Adipocyte (in vitro differentiated cells): ENCODE measurements around the gene KRTAP13-3.

Experiments used
- DNase-seq: peaks from one replicate; pipeline ENCODE4 v3.0.0-alpha.2; 2015; ENCODE audit warnings: low read depth
- H3K27me3 ChIP-seq: replicated peaks from 2 replicates; pipeline ENCODE4 v1.7.0; 2013; ENCODE audit warnings: mild to moderate bottlenecking, low read length, moderate library complexity; ENCODE audit not compliant: control insufficient read depth, insufficient read depth
- H3K36me3 ChIP-seq: 2 replicates; pipeline ENCODE4 v1.7.0; 2013; ENCODE audit warnings: low read length, mild to moderate bottlenecking, moderate library complexity; ENCODE audit not compliant: control insufficient read depth, insufficient read depth, severe bottlenecking
- H3K4me1 ChIP-seq: 2 replicates; pipeline ENCODE4 v1.7.0; 2013; ENCODE audit warnings: mild to moderate bottlenecking, low read length, moderate library complexity; ENCODE audit not compliant: control insufficient read depth, insufficient read depth
- H3K4me3 ChIP-seq: 2 replicates; pipeline ENCODE4 v1.7.0; 2013; ENCODE audit warnings: mild to moderate bottlenecking, low read length, moderate library complexity
- H3K9ac ChIP-seq: 2 replicates; pipeline ENCODE4 v1.7.0; 2013; ENCODE audit warnings: mild to moderate bottlenecking, low read length, moderate library complexity
- H3K9me3 ChIP-seq: 2 replicates; pipeline ENCODE4 v1.7.0; 2013; ENCODE audit warnings: mild to moderate bottlenecking, low read length, moderate library complexity; ENCODE audit not compliant: control insufficient read depth

Gene KRTAP13-3, protein sequence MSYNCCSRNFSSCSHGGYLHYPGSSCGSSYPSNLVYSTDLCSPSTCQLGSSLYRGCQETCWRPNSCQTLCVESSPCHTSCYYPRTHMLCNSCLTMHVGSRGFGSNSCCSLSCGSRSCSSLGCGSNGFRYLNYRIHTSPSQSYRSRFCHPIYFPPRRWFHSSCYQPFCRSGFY

DNA sequence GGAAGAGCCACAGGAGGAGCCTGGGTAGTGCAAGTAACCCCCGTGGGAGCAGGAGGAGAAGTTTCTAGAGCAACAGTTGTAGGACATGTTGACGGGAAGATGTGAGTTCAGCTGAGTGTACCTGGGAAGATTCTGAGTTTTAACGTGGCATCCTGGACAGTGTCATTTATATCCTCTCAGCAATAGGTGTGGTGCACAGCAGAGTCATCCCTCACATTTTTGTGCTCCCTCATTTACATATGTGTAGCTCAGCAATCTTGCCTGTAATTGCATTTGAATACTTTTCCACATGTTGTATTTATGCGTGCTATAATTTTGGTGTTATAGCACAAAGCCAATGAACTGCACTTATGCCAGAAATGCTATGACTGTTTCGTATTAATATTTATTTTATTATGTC is at the start of gene KRTAP13-3:
Gene KRTAP13-3, minus strand, starts transcription at position 101 of the 400 bp plus-strand sequence. Its CDS starts 14 bp downstream, at position 87.
- Histone ChIP-seq H3K9ac (no peak within 1 kb of the TSS), H3K36me3 (no peaks in the 10 kb centered on the region), H3K27me3 (no peaks in the 10 kb centered on the region), H3K9me3 (no peaks in the 10 kb centered on the region), H3K4me3 (no peak within 1 kb of the TSS), H3K4me1 (no peaks in the 10 kb centered on the region)
- no peak for DNase-seq

DNA sequence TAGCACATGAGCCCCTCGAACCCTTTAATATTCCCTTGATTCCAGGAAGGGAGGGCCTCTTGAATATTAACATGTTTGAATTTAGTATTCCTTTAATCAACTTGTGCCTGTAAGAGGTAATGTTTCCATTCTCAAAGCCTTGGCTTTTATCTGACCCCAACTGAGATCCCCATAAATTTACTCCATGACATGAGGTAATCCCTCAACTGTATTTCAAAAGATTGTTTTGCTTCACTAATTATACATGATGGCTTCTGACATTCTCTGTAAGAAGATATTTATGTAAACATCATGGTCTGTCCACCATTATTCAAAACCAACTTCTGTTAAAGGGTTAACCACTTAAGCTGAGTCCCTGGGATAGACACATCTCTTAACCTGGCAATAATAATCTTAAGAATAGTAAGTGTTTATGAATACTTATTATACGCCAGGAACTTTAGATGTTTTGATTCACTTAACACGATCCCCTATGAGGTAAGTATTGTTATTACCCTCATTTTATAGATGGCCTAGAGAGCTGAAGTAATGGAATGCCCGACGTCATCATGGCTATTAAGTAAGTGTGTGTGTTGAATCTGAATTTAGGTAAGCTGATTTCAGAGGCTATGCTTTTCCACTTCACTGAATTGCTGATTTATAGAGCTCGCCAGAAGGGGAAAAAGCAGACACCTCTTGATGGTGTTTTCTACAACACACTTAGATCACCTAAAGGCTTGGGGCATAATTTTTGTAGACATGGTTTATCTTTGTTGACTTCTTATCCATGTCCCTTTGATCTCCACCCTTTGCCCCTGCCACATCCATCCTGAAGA is 43.4 kb upstream of the KRTAP13-3 start:
- Histone ChIP-seq H3K4me3 (no peak overlapping the region), H3K9ac (no peak overlapping the region), H3K9me3 (no peaks in the 10 kb centered on the region), H3K27me3 (peaks cover 3% of the 10 kb centered on the region), H3K4me1 (no peaks in the 10 kb centered on the region), H3K36me3 (no peaks in the 10 kb centered on the region)
- DNase-seq = no peak

DNA sequence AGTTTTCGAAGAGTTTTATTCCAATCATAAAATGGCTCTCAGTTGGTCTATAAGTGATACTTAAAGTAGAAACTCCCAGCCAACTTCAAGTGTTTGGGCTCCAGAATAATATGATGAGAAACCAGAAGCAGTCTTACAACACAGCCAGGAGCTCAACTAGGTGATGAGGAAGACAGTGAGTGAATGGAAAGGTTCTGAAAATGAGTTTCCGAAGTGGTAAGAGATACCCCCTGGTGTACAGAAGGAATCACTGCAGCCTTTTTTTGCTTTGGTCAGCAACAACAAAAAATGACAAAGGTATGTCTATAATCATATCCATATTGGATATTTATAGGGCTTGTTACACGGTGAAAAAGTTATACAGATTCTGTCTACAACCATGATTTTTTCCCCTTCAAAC is 38.0 kb upstream of the KRTAP13-3 start:
- Histone ChIP-seq H3K9me3 (no peaks in the 10 kb centered on the region), H3K27me3 (no peaks in the 10 kb centered on the region), H3K9ac (no peak overlapping the region), H3K36me3 (no peaks in the 10 kb centered on the region), H3K4me3 (no peak overlapping the region), H3K4me1 (no peaks in the 10 kb centered on the region)
- DNase-seq = peak; percentile 5

DNA sequence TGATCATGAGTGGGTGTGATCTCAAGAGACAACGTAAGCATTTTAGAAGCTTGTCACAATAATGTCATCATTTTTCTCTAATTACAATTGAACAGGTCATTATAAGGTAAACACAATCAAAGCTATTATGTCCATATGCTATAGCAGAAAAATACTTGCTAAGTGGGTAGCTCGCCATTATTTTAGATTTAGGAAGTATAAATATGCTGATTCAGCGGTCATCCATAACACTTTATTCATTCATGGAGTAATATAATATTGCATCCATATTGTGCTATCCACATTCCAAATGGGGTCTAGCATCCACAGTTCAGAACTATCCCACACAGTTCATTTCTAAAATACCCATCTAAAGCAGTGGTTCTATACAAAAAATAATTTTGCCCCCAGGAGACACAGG is 22.8 kb upstream of the KRTAP13-3 start:
- no peaks in the 10 kb centered on the region for H3K36me3 ChIP-seq
- no peak for DNase-seq
- H3K27me3 ChIP-seq = no peaks in the 10 kb centered on the region
- no peaks in the 10 kb centered on the region for H3K4me1 ChIP-seq
- no peak overlapping the region for H3K9ac ChIP-seq
- no peaks in the 10 kb centered on the region for H3K9me3 ChIP-seq
- no peak overlapping the region for H3K4me3 ChIP-seq

DNA sequence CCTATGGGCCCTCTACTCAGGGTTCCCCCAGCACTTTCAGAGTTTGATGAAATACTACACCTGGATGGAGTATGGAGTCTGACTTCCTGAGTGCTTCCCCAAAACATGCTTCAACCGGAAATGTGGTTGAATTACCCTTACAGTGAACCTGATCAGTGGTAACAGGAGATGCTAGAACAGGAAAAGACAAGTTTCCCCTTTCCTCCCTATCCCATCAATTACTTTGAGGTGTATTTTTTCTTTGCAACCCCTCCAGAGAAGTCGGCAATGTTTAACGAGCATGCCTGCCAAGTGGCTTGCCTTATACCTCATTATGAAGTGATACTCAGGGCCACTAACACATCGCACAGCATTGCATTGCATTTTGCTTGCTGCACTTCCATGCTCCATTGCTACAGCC is 21.3 kb upstream of the KRTAP13-3 start:
- no peak for DNase-seq
- Histone ChIP-seq H3K4me3 (no peak overlapping the region), H3K36me3 (no peaks in the 10 kb centered on the region), H3K4me1 (no peaks in the 10 kb centered on the region), H3K9ac (no peak overlapping the region), H3K27me3 (no peaks in the 10 kb centered on the region), H3K9me3 (no peaks in the 10 kb centered on the region)

DNA sequence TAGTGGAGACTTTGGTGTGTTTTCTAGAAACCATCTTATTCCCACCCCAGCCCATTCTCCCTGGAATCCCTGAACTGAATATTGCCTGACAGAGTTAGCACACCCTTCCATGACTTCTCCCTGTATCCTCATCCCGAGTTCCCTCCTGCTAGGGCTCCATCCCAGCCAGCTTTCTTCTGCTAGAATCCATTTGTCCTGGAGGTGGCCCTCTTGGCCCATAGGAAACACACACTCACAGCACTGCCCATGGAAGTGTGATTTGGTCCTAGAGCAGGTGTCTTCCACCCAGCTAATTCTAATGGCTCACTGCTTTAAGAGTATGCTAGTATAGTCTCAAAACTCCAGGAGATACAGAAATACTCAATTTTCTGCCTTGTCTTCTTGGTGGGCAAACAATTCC is 18.5 kb upstream of the KRTAP13-3 start:
- no peaks in the 10 kb centered on the region for H3K27me3 ChIP-seq
- H3K4me3 ChIP-seq = no peak overlapping the region
- H3K9ac ChIP-seq = no peak overlapping the region
- DNase-seq = no peak
- H3K36me3 ChIP-seq = no peaks in the 10 kb centered on the region
- no peaks in the 10 kb centered on the region for H3K9me3 ChIP-seq
- H3K4me1 ChIP-seq = no peaks in the 10 kb centered on the region

DNA sequence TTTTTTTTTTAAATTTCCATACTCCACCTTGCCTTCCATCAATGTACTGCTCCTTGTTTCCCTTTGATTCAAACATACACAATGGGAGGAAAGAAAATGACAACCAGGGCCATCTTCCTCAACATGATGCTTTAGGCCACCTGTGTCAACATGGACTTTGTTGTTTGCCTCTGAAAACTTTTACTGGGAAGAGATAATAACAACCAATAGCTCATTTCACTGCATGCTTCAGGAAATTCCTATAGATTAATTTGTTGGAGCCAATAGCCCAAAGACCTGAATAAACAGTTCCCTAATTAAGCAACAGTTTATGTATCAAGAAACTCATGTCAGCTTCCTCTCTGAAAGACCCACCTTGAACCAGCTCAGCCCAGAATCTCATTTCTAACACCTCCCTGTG is 17.5 kb upstream of the KRTAP13-3 start:
- H3K27me3 ChIP-seq = no peaks in the 10 kb centered on the region
- H3K9me3 ChIP-seq = no peaks in the 10 kb centered on the region
- DNase-seq = no peak
- H3K36me3 ChIP-seq = no peaks in the 10 kb centered on the region
- no peak overlapping the region for H3K9ac ChIP-seq
- H3K4me1 ChIP-seq = no peaks in the 10 kb centered on the region
- no peak overlapping the region for H3K4me3 ChIP-seq

DNA sequence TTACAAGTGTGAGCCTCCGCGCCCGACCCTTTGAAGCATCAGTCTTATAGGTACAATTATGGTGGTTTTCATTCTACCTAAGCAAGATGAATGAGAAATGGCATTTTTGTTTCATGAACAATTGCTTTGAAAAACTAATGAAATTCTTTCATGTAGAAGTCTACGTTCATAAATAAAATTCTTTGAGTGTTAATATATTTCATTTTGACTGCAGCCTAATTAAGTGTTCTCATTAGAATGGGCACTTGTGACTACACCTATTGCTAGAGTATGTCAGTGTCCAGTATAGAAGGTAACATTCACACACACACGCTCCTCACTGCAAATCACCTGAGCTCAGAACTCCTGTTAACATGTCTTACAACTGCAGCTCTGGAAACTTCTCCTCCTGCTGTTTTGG is 14.2 kb upstream of the KRTAP13-3 start, which contains the start of gene KRTAP15-1:
Gene KRTAP15-1, plus strand, starts transcription at position 301 of the 400 bp plus-strand sequence. Its CDS starts 53 bp downstream, at position 354.
- no peak within 1 kb of the TSS for H3K4me3 ChIP-seq
- H3K27me3 ChIP-seq = no peaks in the 10 kb centered on the region
- no peaks in the 10 kb centered on the region for H3K9me3 ChIP-seq
- no peak within 1 kb of the TSS for H3K9ac ChIP-seq
- no peaks in the 10 kb centered on the region for H3K4me1 ChIP-seq
- DNase-seq = no peak
- no peaks in the 10 kb centered on the region for H3K36me3 ChIP-seq

DNA sequence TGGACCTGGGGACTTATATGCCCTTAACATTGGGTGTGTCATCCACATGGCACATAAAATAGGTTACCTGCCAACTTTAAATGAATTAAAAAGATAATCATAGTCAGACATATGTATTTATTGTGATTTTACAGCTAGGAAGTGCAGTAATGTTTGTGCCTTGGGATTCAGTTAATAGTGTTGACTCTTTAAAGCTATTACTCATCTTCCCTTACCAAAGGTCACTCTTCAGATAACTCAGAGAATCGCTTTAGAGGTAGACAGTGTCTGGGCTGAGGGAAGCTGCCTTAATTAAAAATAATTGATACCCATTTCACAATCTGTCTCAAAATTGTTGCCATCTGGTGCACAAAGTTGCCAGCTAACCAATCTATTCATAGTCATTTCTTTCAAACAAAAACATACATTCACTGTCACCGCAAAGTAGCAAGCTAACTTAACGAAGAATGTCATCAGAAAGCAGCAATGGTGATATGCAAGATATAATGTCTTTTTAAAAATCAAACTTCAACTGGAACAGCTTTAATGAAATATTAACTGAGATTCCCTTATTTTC is 11.4 kb upstream of the KRTAP13-3 start:
- Histone ChIP-seq H3K36me3 (no peaks in the 10 kb centered on the region), H3K4me1 (no peaks in the 10 kb centered on the region), H3K4me3 (no peak overlapping the region), H3K27me3 (no peaks in the 10 kb centered on the region), H3K9ac (no peak overlapping the region), H3K9me3 (no peaks in the 10 kb centered on the region)
- no peak for DNase-seq

DNA sequence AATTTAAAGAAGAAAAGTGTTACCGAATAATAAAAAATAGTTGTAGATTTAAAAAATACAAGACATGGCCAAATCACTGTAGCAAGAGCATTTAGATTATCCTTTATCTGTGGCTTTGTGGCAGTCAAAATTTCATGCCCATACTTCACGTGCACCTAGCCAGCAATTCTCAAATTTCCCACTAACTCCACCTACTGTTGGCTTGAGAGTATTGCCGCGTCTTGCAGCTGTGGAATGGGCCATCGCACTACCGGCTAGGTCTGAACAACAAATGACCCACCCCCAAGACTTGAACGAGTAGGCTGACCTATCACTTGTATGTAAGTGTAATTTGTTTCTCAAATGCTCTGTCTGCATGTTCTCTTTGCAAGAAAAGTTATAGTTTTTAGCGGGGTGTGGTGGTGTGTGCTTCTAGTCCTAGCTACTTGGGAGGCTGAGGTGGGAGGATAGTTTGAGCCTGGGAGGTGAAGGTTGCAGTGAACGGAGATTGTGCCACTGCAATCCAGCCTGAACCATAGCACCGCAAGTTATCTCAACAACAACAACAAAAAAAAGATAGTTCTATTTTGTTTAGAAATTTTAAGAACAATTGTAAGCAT is 8.4 kb upstream of the KRTAP13-3 start:
- Histone ChIP-seq H3K36me3 (no peaks in the 10 kb centered on the region), H3K27me3 (peaks cover 3% of the 10 kb centered on the region), H3K9ac (no peak overlapping the region), H3K4me1 (no peaks in the 10 kb centered on the region), H3K9me3 (no peaks in the 10 kb centered on the region), H3K4me3 (no peak overlapping the region)
- peak; percentile 11 for DNase-seq

DNA sequence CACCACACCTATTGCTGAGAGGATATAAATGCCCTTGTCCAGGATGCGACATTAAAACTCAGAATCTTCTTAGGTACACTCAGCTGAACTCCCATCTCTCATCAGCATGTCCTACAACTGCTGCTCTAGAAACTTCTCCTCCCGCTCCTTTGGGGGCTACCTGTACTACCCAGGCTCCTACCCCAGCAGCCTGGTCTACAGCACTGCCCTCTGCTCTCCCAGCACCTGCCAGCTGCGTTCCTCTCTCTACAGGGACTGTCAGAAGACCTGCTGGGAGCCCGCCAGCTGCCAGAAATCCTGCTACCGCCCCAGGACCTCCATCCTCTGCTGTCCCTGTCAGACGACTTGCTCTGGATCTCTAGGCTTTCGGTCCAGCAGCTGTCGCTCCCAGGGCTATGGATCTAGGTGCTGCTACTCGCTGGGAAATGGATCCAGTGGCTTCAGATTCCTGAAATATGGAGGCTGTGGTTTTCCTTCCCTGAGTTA is 4.5 kb upstream of the KRTAP13-3 start, which contains the start of gene KRTAP13-4:
Gene KRTAP13-4, plus strand, starts transcription at position 51 of the 486 bp plus-strand sequence. Its CDS starts 56 bp downstream, at position 107.
- no peak for DNase-seq

More for the DNA sequence above, 4.5 kb upstream of the KRTAP13-3 start, which contains the start of gene KRTAP13-4:
- H3K27me3 ChIP-seq = peaks cover 3% of the 10 kb centered on the region
- no peaks in the 10 kb centered on the region for H3K4me1 ChIP-seq
- no peaks in the 10 kb centered on the region for H3K9me3 ChIP-seq
- H3K4me3 ChIP-seq = no peak within 1 kb of the TSS
- H3K36me3 ChIP-seq = no peaks in the 10 kb centered on the region
- H3K9ac ChIP-seq = no peak within 1 kb of the TSS
